ENCODE data around the gene CYP27C1.

The CYP27C1 gene

GRCh38 chr2:127134833-127135830 is 85.0 kb downstream of the CYP27C1 start:
- H3K4me3 ChIP-seq (ENCODE audit: low read length) = no peak overlapping the region
- TF ChIP-seq CTCF (IDR thresholded peaks at IDR 0.05; ENCODE audit: insufficient read depth, low read depth, low read length, missing control alignments) = no peak
- DNase-seq (ENCODE audit: low read depth) = peak; percentile 38

GRCh38 chr2:127134235-127134634 is 85.9 kb downstream of the CYP27C1 start:
- no peak for DNase-seq (ENCODE audit: low read depth)
- H3K4me3 ChIP-seq (ENCODE audit: low read length) = no peak overlapping the region

More at GRCh38 chr2:127134235-127134634, 85.9 kb downstream of the CYP27C1 start:
- no peak for TF ChIP-seq CTCF (IDR thresholded peaks at IDR 0.05; ENCODE audit: insufficient read depth, low read depth, low read length, missing control alignments)

Data from epithelial cell of esophagus (primary cell).